ENCODE measurements around the gene NCOA1. TPM values are rescaled to one million over a fixed set of nuclear protein-coding genes. Genes with fewer than 3 reads are reported as not detected.
A peak's percentile ranks its signal among the peaks of the same experiment; 100 is the strongest.
"Not testable (repeated sequence)": the region's sequence is repeated elsewhere in the genome, so short reads cannot be mapped to it uniquely, and the experiment has no call there.

The NCOA1 gene
- polyA plus RNA-seq, 4 donors, result 13.8 to 48.5 (median 20.4) TPM

DNA sequence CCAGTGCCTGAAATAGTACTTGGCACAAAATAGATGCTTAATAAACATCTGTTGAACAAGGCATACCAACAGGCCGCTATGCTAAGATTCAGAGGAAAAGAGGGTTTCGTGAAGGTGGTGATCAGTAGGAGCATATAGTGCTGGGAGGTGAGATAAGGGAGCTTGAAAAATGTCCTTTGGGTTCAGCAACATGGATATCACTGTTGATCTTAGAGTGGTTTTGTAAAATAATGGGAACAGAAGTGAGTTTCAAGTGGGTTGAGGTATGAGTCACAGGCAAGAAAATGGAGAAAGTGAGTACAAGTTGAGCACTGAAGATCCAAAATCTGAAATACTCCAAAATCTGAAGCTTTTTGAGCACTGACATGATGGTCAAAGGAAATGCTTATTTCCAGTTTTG lies 306.6 kb downstream of the NCOA1 start:
- Histone ChIP-seq H3K4me1 (ENCODE audit: control insufficient read depth in 3 of 3, insufficient read depth in 2 of 3, low read depth in 1 of 3, low read length in 2 of 3) (peaks cover 0 to 5% (median 1%) of the 10 kb centered on the region in 3 donors), H3K27ac (ENCODE audit: low read depth in 1 of 3, low read length in 2 of 3) (no peak overlapping the region), H3K4me3 (ENCODE audit: low read depth in 1 of 3, low read length in 3 of 3) (no peak overlapping the region), H3K9me3 (ENCODE audit: control insufficient read depth in 2 of 2, insufficient read depth in 1 of 2, low read depth in 1 of 2, low read length in 1 of 2) (peaks cover 0 to 3% of the 10 kb centered on the region in 2 donors), H3K27me3 (ENCODE audit: control insufficient read depth in 3 of 3, insufficient read depth in 3 of 3, low read length in 3 of 3) (no peaks in the 10 kb centered on the region), H3K36me3 (ENCODE audit: control insufficient read depth in 3 of 3, insufficient read depth in 2 of 3, low read depth in 1 of 3, low read length in 3 of 3) (peaks cover 0 to 12% (median 0%) of the 10 kb centered on the region in 3 donors)
- 94 to 100% (median 98%) methylated on average over 2 of the region's 2 CpGs for WGBS, 3 donors
- FAIRE-seq (no peak), DNase-seq (no peak)

DNA sequence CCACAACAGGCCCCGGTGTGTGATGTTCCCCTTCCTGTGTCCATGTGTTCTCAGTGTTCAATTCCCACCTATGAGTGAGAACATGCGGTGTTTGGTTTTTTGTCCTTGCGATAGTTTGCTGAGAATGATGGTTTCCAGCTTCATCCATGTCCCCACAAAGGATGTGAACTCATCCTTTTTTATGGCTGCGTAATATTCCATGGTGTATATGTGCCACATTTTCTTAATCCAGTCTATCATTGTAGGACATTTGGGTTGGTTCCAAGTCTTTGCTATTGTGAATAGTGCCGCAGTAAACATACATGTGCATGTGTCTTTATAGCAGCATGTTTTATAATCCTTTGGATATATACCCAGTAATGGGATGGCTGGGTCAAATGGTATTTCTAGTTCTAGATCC lies 309.4 kb downstream of the NCOA1 start:
- WGBS, 3 donors, result 95 to 98% (median 96%) methylated on average over 3 to 5 of the region's 5 CpGs
- H3K4me3 ChIP-seq (ENCODE audit: low read depth in 1 of 3, low read length in 3 of 3); H3K4me1 ChIP-seq (ENCODE audit: control insufficient read depth in 3 of 3, insufficient read depth in 2 of 3, low read depth in 1 of 3, low read length in 2 of 3); H3K27me3 ChIP-seq (ENCODE audit: control insufficient read depth in 3 of 3, insufficient read depth in 3 of 3, low read length in 3 of 3); DNase-seq; FAIRE-seq; H3K9me3 ChIP-seq (ENCODE audit: control insufficient read depth in 2 of 2, insufficient read depth in 1 of 2, low read depth in 1 of 2, low read length in 1 of 2); H3K27ac ChIP-seq (ENCODE audit: low read depth in 1 of 3, low read length in 2 of 3): not testable (repeated sequence)
- H3K36me3 ChIP-seq (ENCODE audit: control insufficient read depth in 3 of 3, insufficient read depth in 2 of 3, low read depth in 1 of 3, low read length in 3 of 3), result peaks cover 0 to 14% (median 0%) of the 10 kb centered on the region in 3 donors

DNA sequence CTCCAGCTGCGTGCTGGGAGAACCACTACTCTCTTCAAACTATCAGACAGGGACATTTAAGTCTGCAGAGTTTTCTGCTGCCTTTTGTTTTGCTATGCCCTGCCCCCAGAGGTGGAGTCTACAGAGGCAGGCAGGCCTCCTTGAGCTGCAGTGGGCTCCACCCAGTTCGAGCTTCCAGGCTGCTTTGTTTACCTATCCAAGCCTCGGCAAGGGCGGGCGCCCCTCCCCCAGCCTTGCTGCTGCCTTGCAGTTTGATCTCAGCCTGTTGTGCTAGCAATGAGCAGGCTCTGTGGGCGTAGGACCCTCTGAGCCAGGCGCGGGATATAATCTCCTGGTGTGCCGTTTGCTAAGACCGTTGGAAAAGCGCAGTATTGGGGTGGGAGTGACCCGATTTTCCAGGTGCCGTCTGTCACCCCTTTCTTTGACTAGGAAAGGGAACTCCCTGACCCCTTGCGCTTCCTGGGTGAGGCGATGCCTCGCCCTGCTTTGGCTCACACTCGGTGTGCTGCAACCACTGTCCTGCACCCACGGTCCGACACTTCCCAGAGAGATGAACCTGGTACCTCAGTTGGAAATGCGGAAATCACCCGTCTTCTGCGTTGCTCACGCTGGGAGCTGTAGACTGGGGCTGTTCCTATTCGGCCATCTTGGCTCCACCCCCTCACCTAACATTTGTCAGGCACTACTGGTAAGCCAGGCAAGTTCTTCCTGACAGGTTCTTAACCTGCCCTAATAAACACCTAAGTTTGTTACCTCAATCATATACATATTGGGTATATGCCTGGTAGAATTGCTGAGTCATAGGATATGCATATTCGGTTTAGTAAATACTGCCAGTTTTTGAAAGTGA lies 315.0 kb downstream of the NCOA1 start:
- H3K27ac ChIP-seq (ENCODE audit: low read depth in 1 of 3, low read length in 2 of 3); H3K4me3 ChIP-seq (ENCODE audit: low read depth in 1 of 3, low read length in 3 of 3); H3K36me3 ChIP-seq (ENCODE audit: control insufficient read depth in 3 of 3, insufficient read depth in 2 of 3, low read depth in 1 of 3, low read length in 3 of 3); FAIRE-seq; H3K4me1 ChIP-seq (ENCODE audit: control insufficient read depth in 3 of 3, insufficient read depth in 2 of 3, low read depth in 1 of 3, low read length in 2 of 3); DNase-seq; H3K9me3 ChIP-seq (ENCODE audit: control insufficient read depth in 2 of 2, insufficient read depth in 1 of 2, low read depth in 1 of 2, low read length in 1 of 2); H3K27me3 ChIP-seq (ENCODE audit: control insufficient read depth in 3 of 3, insufficient read depth in 3 of 3, low read length in 3 of 3): not testable (repeated sequence)
- 94 to 98% (median 97%) methylated on average over 25 of the region's 25 CpGs for WGBS, 3 donors

DNA sequence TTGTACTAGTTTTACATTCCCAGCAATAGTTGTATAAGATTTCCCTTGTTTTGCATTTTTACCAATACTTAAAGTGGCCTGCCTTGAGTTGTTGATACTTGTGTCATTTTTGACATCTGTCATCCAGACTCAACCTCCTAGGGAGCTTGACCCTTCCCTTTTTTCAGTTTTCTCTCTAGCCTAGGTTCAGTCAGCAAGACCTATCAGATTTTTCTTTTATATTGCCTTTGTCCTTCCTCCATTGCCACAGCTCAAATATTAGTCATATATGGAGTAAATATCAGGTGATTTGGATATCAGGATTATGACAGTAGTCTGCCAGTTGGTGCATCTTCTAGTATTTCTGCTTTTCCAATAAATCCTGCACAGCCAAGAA lies 315.6 kb downstream of the NCOA1 start:
- FAIRE-seq (no peak), DNase-seq (no peak)
- Histone ChIP-seq H3K36me3 (ENCODE audit: control insufficient read depth in 3 of 3, insufficient read depth in 2 of 3, low read depth in 1 of 3, low read length in 3 of 3) (peaks cover 0 to 10% (median 0%) of the 10 kb centered on the region in 3 donors), H3K4me3 (ENCODE audit: low read depth in 1 of 3, low read length in 3 of 3) (no peak overlapping the region), H3K4me1 (ENCODE audit: control insufficient read depth in 3 of 3, insufficient read depth in 2 of 3, low read depth in 1 of 3, low read length in 2 of 3) (no peaks in the 10 kb centered on the region), H3K27ac (ENCODE audit: low read depth in 1 of 3, low read length in 2 of 3) (no peak overlapping the region), H3K9me3 (ENCODE audit: control insufficient read depth in 2 of 2, insufficient read depth in 1 of 2, low read depth in 1 of 2, low read length in 1 of 2) (peaks cover 0 to 8% of the 10 kb centered on the region in 2 donors), H3K27me3 (ENCODE audit: control insufficient read depth in 3 of 3, insufficient read depth in 3 of 3, low read length in 3 of 3) (no peaks in the 10 kb centered on the region)

DNA sequence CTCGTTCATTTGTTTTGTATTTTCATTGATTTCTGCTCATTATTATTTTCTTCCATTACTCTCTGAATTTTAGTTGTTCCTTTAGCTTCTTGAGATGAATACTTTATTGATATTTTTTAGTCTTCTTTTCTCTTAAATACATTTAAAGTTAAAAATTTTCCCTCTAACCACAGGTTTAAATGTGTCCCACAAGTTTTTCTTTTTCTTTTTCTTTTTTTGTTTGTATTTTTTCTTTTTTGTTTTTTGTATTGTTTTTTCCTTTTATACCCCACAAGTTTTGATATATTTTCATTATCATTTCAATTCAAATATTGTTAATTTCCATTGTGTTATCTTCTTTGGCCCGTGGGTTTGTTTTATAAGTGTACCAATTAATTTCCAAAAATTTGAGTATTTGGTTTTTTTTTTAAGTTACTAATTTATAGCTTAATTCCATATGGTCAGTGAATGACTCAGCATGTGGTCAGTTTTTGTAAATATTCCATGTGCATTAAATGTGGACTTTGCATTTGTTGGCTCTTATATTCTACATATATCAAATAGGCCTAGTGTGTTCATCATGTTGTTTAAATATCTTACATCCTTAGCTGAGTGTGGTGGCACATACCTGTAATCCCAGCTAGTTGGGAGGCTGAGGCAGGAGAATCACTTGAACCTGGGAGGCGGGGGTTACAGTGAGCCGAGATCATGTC lies 318.4 kb downstream of the NCOA1 start:
- WGBS, 3 donors, result 83 to 90% (median 85%) methylated on average over 4 of the region's 4 CpGs
- Histone ChIP-seq H3K9me3 (ENCODE audit: control insufficient read depth in 2 of 2, insufficient read depth in 1 of 2, low read depth in 1 of 2, low read length in 1 of 2) (peaks cover 0 to 8% of the 10 kb centered on the region in 2 donors), H3K4me1 (ENCODE audit: control insufficient read depth in 3 of 3, insufficient read depth in 2 of 3, low read depth in 1 of 3, low read length in 2 of 3) (no peaks in the 10 kb centered on the region), H3K4me3 (ENCODE audit: low read depth in 1 of 3, low read length in 3 of 3) (no peak overlapping the region), H3K27ac (ENCODE audit: low read depth in 1 of 3, low read length in 2 of 3) (no peak overlapping the region), H3K36me3 (ENCODE audit: control insufficient read depth in 3 of 3, insufficient read depth in 2 of 3, low read depth in 1 of 3, low read length in 3 of 3) (peaks cover 0 to 10% (median 0%) of the 10 kb centered on the region in 3 donors), H3K27me3 (ENCODE audit: control insufficient read depth in 3 of 3, insufficient read depth in 3 of 3, low read length in 3 of 3) (no peaks in the 10 kb centered on the region)
- DNase-seq (no peak), FAIRE-seq (peak; percentile 39)

DNA sequence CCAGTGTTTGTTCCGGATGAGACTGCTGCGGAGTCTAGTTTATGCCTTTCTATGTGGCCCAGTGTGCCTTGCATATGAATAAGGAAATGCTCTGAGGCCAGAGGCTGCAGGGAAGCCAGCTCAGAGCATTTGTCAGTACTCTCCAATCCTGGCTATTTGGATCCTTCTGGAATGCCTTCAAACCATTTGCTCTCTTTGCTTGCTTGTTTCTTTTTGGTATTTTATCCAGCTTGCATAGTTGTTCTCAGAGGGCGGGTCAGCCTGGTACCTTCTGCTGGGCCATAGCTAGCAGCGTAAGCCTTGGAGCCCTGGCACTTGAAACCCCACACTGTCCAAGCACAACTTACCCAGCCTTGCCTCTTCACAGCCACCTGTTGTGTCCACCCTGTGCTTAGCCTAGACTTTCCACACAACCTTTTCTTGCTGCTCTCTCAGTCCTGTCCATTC lies 322.7 kb downstream of the NCOA1 start:
- Histone ChIP-seq H3K27me3 (ENCODE audit: control insufficient read depth in 3 of 3, insufficient read depth in 3 of 3, low read length in 3 of 3) (no peaks in the 10 kb centered on the region), H3K9me3 (ENCODE audit: control insufficient read depth in 2 of 2, insufficient read depth in 1 of 2, low read depth in 1 of 2, low read length in 1 of 2) (no peaks in the 10 kb centered on the region), H3K36me3 (ENCODE audit: control insufficient read depth in 3 of 3, insufficient read depth in 2 of 3, low read depth in 1 of 3, low read length in 3 of 3) (peaks cover 3 to 11% (median 3%) of the 10 kb centered on the region in 3 donors), H3K27ac (ENCODE audit: low read depth in 1 of 3, low read length in 2 of 3) (no peak overlapping the region), H3K4me3 (ENCODE audit: low read depth in 1 of 3, low read length in 3 of 3) (no peak overlapping the region), H3K4me1 (ENCODE audit: control insufficient read depth in 3 of 3, insufficient read depth in 2 of 3, low read depth in 1 of 3, low read length in 2 of 3) (no peaks in the 10 kb centered on the region)
- FAIRE-seq (no peak), DNase-seq (no peak)
- 95 to 100% (median 98%) methylated on average over 4 of the region's 4 CpGs for WGBS, 3 donors

DNA sequence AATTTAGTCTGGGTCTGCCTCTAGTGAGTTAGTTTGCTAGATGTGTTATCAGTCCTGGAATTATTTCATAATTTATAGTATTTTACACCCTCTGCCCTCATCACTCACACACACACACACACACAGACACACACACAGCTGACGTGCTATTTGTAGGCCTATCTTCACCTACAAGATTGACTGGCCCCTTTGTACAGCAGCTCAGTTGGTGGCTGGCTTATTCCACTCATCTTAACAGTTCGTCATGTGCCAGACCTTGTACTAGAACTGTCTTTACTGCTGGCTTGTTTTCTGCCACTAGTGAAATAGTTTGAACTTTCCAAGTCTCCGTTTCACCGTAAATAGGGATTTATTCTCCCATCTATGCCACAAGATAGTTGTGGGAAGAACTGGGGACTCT lies 323.5 kb downstream of the NCOA1 start:
- Histone ChIP-seq H3K27me3 (ENCODE audit: control insufficient read depth in 3 of 3, insufficient read depth in 3 of 3, low read length in 3 of 3) (no peaks in the 10 kb centered on the region), H3K27ac (ENCODE audit: low read depth in 1 of 3, low read length in 2 of 3) (no peak overlapping the region), H3K4me3 (ENCODE audit: low read depth in 1 of 3, low read length in 3 of 3) (no peak overlapping the region), H3K36me3 (ENCODE audit: control insufficient read depth in 3 of 3, insufficient read depth in 2 of 3, low read depth in 1 of 3, low read length in 3 of 3) (peaks cover 3 to 17% (median 6%) of the 10 kb centered on the region in 3 donors), H3K9me3 (ENCODE audit: control insufficient read depth in 2 of 2, insufficient read depth in 1 of 2, low read depth in 1 of 2, low read length in 1 of 2) (no peaks in the 10 kb centered on the region), H3K4me1 (ENCODE audit: control insufficient read depth in 3 of 3, insufficient read depth in 2 of 3, low read depth in 1 of 3, low read length in 2 of 3) (no peaks in the 10 kb centered on the region)
- DNase-seq (no peak), FAIRE-seq (no peak)
- WGBS, 3 donors, result 88 to 96% (median 90%) methylated on average over 4 of the region's 4 CpGs

DNA sequence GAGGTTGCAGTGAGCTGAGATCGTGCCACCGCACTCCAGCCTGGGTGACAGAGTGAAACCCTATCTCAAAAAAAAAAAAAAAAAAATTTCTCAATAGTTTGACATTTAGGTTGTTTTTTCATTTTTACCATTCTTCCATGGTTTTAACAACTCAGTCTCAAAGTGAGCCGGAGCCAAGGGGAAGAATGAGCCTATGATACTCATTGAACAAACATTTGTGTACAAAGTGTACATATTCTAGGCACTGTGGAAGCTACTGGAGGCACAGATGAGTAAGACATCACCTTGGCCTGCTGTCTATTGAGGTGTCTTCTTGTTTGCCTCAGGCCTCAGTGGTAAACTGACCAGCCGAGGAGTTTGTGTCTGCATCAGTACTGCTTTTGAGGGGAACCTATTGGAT lies 324.1 kb downstream of the NCOA1 start:
- Histone ChIP-seq H3K27ac (ENCODE audit: low read depth in 1 of 3, low read length in 2 of 3) (no peak overlapping the region), H3K4me3 (ENCODE audit: low read depth in 1 of 3, low read length in 3 of 3) (no peak overlapping the region), H3K27me3 (ENCODE audit: control insufficient read depth in 3 of 3, insufficient read depth in 3 of 3, low read length in 3 of 3) (no peaks in the 10 kb centered on the region), H3K9me3 (ENCODE audit: control insufficient read depth in 2 of 2, insufficient read depth in 1 of 2, low read depth in 1 of 2, low read length in 1 of 2) (no peaks in the 10 kb centered on the region), H3K36me3 (ENCODE audit: control insufficient read depth in 3 of 3, insufficient read depth in 2 of 3, low read depth in 1 of 3, low read length in 3 of 3) (peaks cover 3 to 24% (median 8%) of the 10 kb centered on the region in 3 donors), H3K4me1 (ENCODE audit: control insufficient read depth in 3 of 3, insufficient read depth in 2 of 3, low read depth in 1 of 3, low read length in 2 of 3) (no peaks in the 10 kb centered on the region)
- WGBS, 3 donors, result 96 to 99% (median 98%) methylated on average over 4 of the region's 4 CpGs
- FAIRE-seq (no peak), DNase-seq (no peak)

Measured in small intestine (tissue), 7 donors.